Trophoblast cell (in vitro differentiated cells and primary cell): ENCODE results near the gene FCRLB.

Experiments used
- DNase-seq, 2 donors: peaks; one replicate each; pipeline ENCODE4 v3.0.0-alpha.2; 2016
- H2AFZ ChIP-seq: 2 replicates; pipeline ENCODE4 v1.6.1; 2013; ENCODE audit warnings: low read length, moderate library complexity, mild to moderate bottlenecking; ENCODE audit not compliant: insufficient read depth, poor library complexity
- H2AK5ac ChIP-seq: 2 replicates; pipeline ENCODE4 v1.6.1; 2013; ENCODE audit warnings: mild to moderate bottlenecking, low read length
- H2BK120ac ChIP-seq: 2 replicates; pipeline ENCODE4 v1.6.1; 2013; ENCODE audit warnings: low read length, mild to moderate bottlenecking, moderate library complexity; ENCODE audit not compliant: insufficient read depth, poor library complexity
- H2BK12ac ChIP-seq: 2 replicates; pipeline ENCODE4 v1.6.1; 2013; ENCODE audit warnings: mild to moderate bottlenecking, low read length, moderate library complexity
- H2BK5ac ChIP-seq: 2 replicates; pipeline ENCODE4 v1.6.1; 2013; ENCODE audit warnings: low read length, low read depth, moderate library complexity, mild to moderate bottlenecking; ENCODE audit not compliant: poor library complexity
- H3K14ac ChIP-seq: 2 replicates; pipeline ENCODE4 v1.6.1; 2013; ENCODE audit warnings: mild to moderate bottlenecking, low read length
- H3K18ac ChIP-seq: 2 replicates; pipeline ENCODE4 v1.6.1; 2013; ENCODE audit warnings: mild to moderate bottlenecking, low read length
- H3K23ac ChIP-seq: 2 replicates; pipeline ENCODE4 v1.6.1; 2013; ENCODE audit warnings: low read length
- H3K27ac ChIP-seq: 2 replicates; pipeline ENCODE4 v1.5.1; 2013; ENCODE audit warnings: low read depth, mild to moderate bottlenecking, inconsistent platforms, low read length, moderate library complexity
- H3K27me3 ChIP-seq: 2 replicates; pipeline ENCODE4 v1.6.1; 2013; ENCODE audit warnings: inconsistent platforms, mild to moderate bottlenecking, low read length, moderate library complexity; ENCODE audit not compliant: insufficient read depth
- H3K36me3 ChIP-seq, 2 experiments: 1 replicate in 1 of 2; 2 replicates in 1 of 2; pipeline ENCODE4 v1.6.1; 2013; ENCODE audit warnings: low read length in 2 of 2, mild to moderate bottlenecking in 2 of 2, moderate library complexity in 1 of 2; ENCODE audit not compliant: insufficient read depth in 2 of 2, control insufficient read depth in 1 of 2
- H3K4ac ChIP-seq: 2 replicates; pipeline ENCODE4 v1.6.1; 2013; ENCODE audit warnings: low read depth, mild to moderate bottlenecking, low read length, moderate library complexity
- H3K4me1 ChIP-seq, 2 experiments: 1 replicate in 1 of 2; 2 replicates in 1 of 2; pipeline ENCODE4 v1.6.1; 2013; ENCODE audit warnings: low read length in 2 of 2, mild to moderate bottlenecking in 2 of 2, moderate library complexity in 1 of 2; ENCODE audit not compliant: insufficient read depth in 2 of 2, control insufficient read depth in 1 of 2
- H3K4me2 ChIP-seq: 2 replicates; pipeline ENCODE4 v1.6.1; 2013; ENCODE audit warnings: inconsistent platforms, mild to moderate bottlenecking, low read length, moderate library complexity
- H3K4me3 ChIP-seq: 2 replicates; pipeline ENCODE4 v1.5.1; 2013; ENCODE audit warnings: mild to moderate bottlenecking, low read depth, low read length, inconsistent platforms
- H3K79me1 ChIP-seq: one replicate; pipeline ENCODE4 v1.6.1; 2013; ENCODE audit warnings: low read length
- H3K79me2 ChIP-seq: 2 replicates; pipeline ENCODE4 v1.6.1; 2013; ENCODE audit warnings: low read length, mild to moderate bottlenecking; ENCODE audit not compliant: control insufficient read depth, insufficient read depth, poor library complexity
- H3K9ac ChIP-seq: 2 replicates; pipeline ENCODE4 v1.6.1; 2013; ENCODE audit warnings: mild to moderate bottlenecking, low read length
- H3K9me3 ChIP-seq: 2 replicates; pipeline ENCODE4 v1.6.1; 2013; ENCODE audit warnings: low read depth, mild to moderate bottlenecking, control low read depth, inconsistent platforms, low read length; ENCODE audit not compliant: insufficient read depth
- H4K12ac ChIP-seq: 2 replicates; pipeline ENCODE4 v1.6.1; 2013; ENCODE audit warnings: low read depth, mild to moderate bottlenecking, low read length, moderate library complexity
- H4K8ac ChIP-seq: 2 replicates; pipeline ENCODE4 v1.6.1; 2013; ENCODE audit warnings: low read depth, mild to moderate bottlenecking, low read length, moderate library complexity
- H4K91ac ChIP-seq: one replicate; pipeline ENCODE4 v1.6.1; 2013; ENCODE audit warnings: low read depth, mild to moderate bottlenecking, low read length, moderate library complexity
- WGBS: extraction: QIAGEN DNeasy Blood & Tissue Kit; methylation state at CpG from one replicate; pipeline ENCODE4 v1.1.7; 2013; ENCODE audit warnings: missing lambda C conversion rate; ENCODE audit not compliant: insufficient read length, insufficient coverage; ENCODE audit errors: extremely low coverage; 5-methylcytosine and 5-hydroxymethylcytosine counted together

FCRLB gene

GRCh38 chr1:161702250-161702649 is 19.1 kb upstream of the FCRLB start:
- H3K4me1 ChIP-seq = peaks cover 0 to 3% of the 10 kb centered on the region in 2 experiments
- no peak overlapping the region for H3K4ac ChIP-seq
- no peak overlapping the region for H3K4me2 ChIP-seq
- no peak overlapping the region for H3K9ac ChIP-seq
- no peak overlapping the region for H3K23ac ChIP-seq
- H4K91ac ChIP-seq = no peak overlapping the region
- H4K12ac ChIP-seq = no peak overlapping the region
- no peak overlapping the region for H4K8ac ChIP-seq
- no peak overlapping the region for H3K14ac ChIP-seq
- no peak overlapping the region for H2AK5ac ChIP-seq
- H2BK12ac ChIP-seq = no peak overlapping the region
- H3K9me3 ChIP-seq = no peaks in the 10 kb centered on the region
- H2BK120ac ChIP-seq = no peak overlapping the region
- no peaks in the 10 kb centered on the region for H3K27me3 ChIP-seq
- H3K79me2 ChIP-seq = no peaks in the 10 kb centered on the region
- no peak overlapping the region for H3K18ac ChIP-seq
- H3K79me1 ChIP-seq = no peaks in the 10 kb centered on the region
- no peak for DNase-seq
- H3K27ac ChIP-seq = no peak overlapping the region
- no CpG with 5 or more reads among the region's 8 CpGs for WGBS
- no peaks in the 10 kb centered on the region for H3K36me3 ChIP-seq
- no peak overlapping the region for H2BK5ac ChIP-seq
- H3K4me3 ChIP-seq = no peak overlapping the region
- H2AFZ ChIP-seq = no peak overlapping the region

GRCh38 chr1:161705537-161705936 is 15.8 kb upstream of the FCRLB start:
- H2BK12ac ChIP-seq = no peak overlapping the region
- no peak overlapping the region for H3K9ac ChIP-seq
- no peak overlapping the region for H3K4ac ChIP-seq
- H4K8ac ChIP-seq = no peak overlapping the region
- no peaks in the 10 kb centered on the region for H3K36me3 ChIP-seq
- H4K91ac ChIP-seq = no peak overlapping the region
- WGBS = no CpG with 5 or more reads among the region's 4 CpGs
- no peaks in the 10 kb centered on the region for H3K27me3 ChIP-seq
- H3K14ac ChIP-seq = no peak overlapping the region
- H2AFZ ChIP-seq = no peak overlapping the region
- H3K4me2 ChIP-seq = no peak overlapping the region
- no peak overlapping the region for H4K12ac ChIP-seq
- no peak for DNase-seq
- H3K27ac ChIP-seq = no peak overlapping the region
- no peak overlapping the region for H2AK5ac ChIP-seq
- no peaks in the 10 kb centered on the region for H3K79me1 ChIP-seq
- H2BK120ac ChIP-seq = no peak overlapping the region
- H3K23ac ChIP-seq = no peak overlapping the region
- peaks cover 0 to 3% of the 10 kb centered on the region in 2 experiments for H3K4me1 ChIP-seq
- no peaks in the 10 kb centered on the region for H3K79me2 ChIP-seq
- H3K18ac ChIP-seq = no peak overlapping the region
- H3K4me3 ChIP-seq = no peak overlapping the region
- no peaks in the 10 kb centered on the region for H3K9me3 ChIP-seq
- H2BK5ac ChIP-seq = no peak overlapping the region

- H3K79me2 ChIP-seq = no peaks in the 10 kb centered on the region
- no peak overlapping the region for H4K91ac ChIP-seq
- no peak overlapping the region for H3K4ac ChIP-seq
- peaks cover 0 to 3% of the 10 kb centered on the region in 2 experiments for H3K4me1 ChIP-seq
- no peak overlapping the region for H2AFZ ChIP-seq
- H2BK12ac ChIP-seq = no peak overlapping the region
- WGBS = no CpG with 5 or more reads among the region's 3 CpGs
- no peak overlapping the region for H2BK120ac ChIP-seq
- no peak overlapping the region for H4K12ac ChIP-seq
- H3K9ac ChIP-seq = no peak overlapping the region
- H3K79me1 ChIP-seq = no peaks in the 10 kb centered on the region
- no peak overlapping the region for H2AK5ac ChIP-seq
- no peak overlapping the region for H3K18ac ChIP-seq
- no peak overlapping the region for H4K8ac ChIP-seq
- no peaks in the 10 kb centered on the region for H3K27me3 ChIP-seq
- no peaks in the 10 kb centered on the region for H3K36me3 ChIP-seq
- no peaks in the 10 kb centered on the region for H3K9me3 ChIP-seq
- DNase-seq = no peak
- H2BK5ac ChIP-seq = no peak overlapping the region
- no peak overlapping the region for H3K23ac ChIP-seq
- no peak overlapping the region for H3K4me3 ChIP-seq
- no peak overlapping the region for H3K14ac ChIP-seq
- no peak overlapping the region for H3K27ac ChIP-seq
- H3K4me2 ChIP-seq = no peak overlapping the region
These were observed 15.2 kb upstream of the FCRLB start for GRCh38 chr1:161706113-161706481.

- Histone ChIP-seq H2AK5ac (no peak within 1 kb of the TSS), H4K12ac (no peak within 1 kb of the TSS), H2BK120ac (no peak within 1 kb of the TSS), H3K79me2 (no peaks in the 10 kb centered on the region), H3K23ac (no peak within 1 kb of the TSS), H4K91ac (no peak within 1 kb of the TSS), H3K9me3 (no peaks in the 10 kb centered on the region), H3K36me3 (no peaks in the 10 kb centered on the region), H3K4me3 (no peak within 1 kb of the TSS), H3K27me3 (no peaks in the 10 kb centered on the region), H3K14ac (no peak within 1 kb of the TSS), H4K8ac (no peak within 1 kb of the TSS), H3K4me1 (peaks cover 0 to 3% of the 10 kb centered on the region in 2 experiments), H3K18ac (no peak within 1 kb of the TSS), H3K4ac (no peak within 1 kb of the TSS), H3K9ac (no peak within 1 kb of the TSS), H3K4me2 (no peak within 1 kb of the TSS), H3K27ac (no peak within 1 kb of the TSS), H2AFZ (no peak within 1 kb of the TSS), H2BK5ac (no peak within 1 kb of the TSS), H3K79me1 (no peaks in the 10 kb centered on the region), H2BK12ac (no peak within 1 kb of the TSS)
- no CpG with 5 or more reads among the region's 4 CpGs for WGBS
- DNase-seq = peak in 1 of 2 donors; percentile 9
These were observed 14.6 kb upstream of the FCRLB start, which contains the start of gene FCRLA for GRCh38 chr1:161706482-161707347. Gene FCRLA (plus strand): TSS chr1:161707229. CDS start chr1:161707265, 36 bp downstream.
